CD4-positive, alpha-beta T cell treated with Interleukin-6 for 4 hours (primary cell): ENCODE data around the gene VCAN.
"Not testable (repeated sequence)": the region's sequence is repeated elsewhere in the genome, so short reads cannot be mapped to it uniquely, and the experiment has no call there.

Experiments
- DNase-seq: peaks from one replicate; pipeline ENCODE4 v3.0.0-alpha.2; 2020; ENCODE audit warnings: mixed read lengths

VCAN gene

DNA sequence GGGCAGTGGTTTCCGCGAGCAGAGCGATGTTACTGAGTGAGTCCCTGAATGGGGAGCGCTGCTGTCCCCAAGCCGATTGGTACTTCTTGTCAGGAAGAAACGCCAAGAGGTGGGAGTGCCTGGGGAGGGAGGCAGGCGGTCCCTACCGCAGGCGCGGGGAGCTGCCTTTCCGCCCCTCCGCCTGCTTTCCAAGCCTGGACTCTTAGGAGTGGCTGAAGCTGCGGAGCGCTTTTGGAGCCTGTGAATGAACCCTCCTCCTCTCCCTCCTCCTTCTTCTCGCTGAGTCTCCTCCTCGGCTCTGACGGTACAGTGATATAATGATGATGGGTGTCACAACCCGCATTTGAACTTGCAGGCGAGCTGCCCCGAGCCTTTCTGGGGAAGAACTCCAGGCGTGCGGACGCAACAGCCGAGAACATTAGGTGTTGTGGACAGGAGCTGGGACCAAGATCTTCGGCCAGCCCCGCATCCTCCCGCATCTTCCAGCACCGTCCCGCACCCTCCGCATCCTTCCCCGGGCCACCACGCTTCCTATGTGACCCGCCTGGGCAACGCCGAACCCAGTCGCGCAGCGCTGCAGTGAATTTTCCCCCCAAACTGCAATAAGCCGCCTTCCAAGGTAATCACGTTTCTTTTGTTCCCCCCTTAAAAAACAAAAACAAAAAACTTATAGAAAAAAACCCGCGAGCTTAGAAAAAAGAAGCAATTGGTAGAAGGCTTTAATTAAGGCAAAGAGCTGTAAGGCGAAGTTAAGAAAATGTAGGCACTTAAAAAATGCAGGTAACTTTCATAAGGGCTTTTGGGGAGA lies at the start of gene VCAN:
Gene VCAN, plus strand, starts transcription at position 340 of the 808 bp plus-strand sequence. CDS start 11,775 bp downstream, outside the sequence.
- no peak for DNase-seq

DNA sequence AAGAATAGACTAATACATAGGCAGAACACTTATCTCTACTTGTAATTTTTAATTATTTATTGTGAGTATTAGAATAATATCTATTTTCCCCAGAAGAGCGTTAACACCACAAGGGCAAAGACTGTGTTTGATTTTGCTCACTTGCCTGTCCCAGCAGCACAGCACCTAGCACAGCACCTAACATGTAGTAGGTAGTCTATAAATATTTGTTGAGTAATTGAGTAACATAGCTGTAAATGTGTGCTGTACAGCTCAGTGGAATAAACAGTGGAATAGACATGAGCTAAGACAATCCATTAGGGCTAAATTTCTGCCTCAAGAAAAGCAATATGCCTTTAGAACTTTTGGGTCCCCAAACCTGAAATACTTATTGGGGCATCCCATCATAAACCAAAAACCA lies 49.3 kb upstream of the VCAN start:
- DNase-seq, result no peak

- DNase-seq, result no peak
Observed at GRCh38 chr5:83426855-83427254, 44.7 kb upstream of the VCAN start.

DNA sequence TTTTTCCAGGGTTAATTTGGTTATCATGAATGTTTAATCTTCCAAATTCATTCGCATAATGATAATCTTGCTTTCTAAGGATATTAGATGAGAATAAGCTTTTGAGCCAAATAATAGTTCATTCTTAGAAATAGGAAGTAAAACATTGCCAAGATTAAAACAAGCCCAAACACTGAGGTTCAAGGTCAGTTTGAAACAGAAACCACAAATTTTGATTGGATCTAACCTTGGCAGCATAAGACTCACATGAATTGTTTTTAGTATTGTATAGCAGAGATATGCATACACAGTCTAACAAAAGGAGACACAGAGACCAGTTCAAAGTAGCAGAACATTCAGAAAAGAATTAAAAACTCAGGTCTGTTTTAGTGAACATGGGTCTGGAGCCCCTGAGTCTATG lies 43.4 kb upstream of the VCAN start:
- no peak for DNase-seq

DNA sequence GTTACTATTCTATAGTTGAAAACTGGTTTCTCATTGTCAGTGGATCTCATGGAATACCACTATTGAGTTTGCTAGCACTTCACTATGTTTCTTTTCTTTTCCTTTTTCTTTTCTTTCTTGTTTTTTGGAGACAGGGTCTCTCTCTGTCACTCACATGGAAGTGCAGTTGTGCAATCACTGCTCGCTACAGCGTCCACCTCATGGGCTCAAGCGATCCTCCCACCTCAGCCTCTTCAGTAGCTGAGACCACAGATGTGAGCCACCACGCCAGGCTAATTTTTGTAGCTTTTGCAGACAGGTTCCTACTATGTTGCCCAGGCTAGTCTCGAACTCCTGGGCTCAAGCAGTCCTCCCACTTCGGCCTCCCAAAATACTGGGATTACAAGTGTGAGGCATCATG lies 42.7 kb upstream of the VCAN start:
- no peak for DNase-seq

GRCh38 chr5:83430130-83431010 lies 41.2 kb upstream of the VCAN start:
- DNase-seq, result peak; percentile 46

- no peak for DNase-seq
Observed at GRCh38 chr5:83433891-83434290, 37.7 kb upstream of the VCAN start.

- no peak for DNase-seq
Observed at GRCh38 chr5:83434946-83435345, 36.6 kb upstream of the VCAN start.

DNA sequence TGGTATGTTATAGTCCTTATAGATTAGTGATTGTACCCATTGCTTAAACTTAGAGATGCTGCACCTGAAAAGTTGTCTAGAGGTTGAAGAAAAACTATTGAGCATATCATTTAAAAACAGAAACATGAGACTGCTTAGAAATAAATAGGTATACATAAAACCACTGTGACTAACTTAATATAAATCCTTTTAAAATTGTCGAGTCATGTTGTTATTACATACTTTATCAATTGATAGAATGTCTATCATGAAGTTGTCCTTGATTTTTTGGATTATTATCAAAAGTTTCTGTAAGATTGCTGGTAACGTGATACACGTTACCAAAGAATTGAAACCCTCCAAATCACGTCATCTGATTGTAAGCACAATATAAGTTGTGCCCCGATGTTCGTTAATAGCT lies 35.3 kb upstream of the VCAN start:
- no peak for DNase-seq

DNA sequence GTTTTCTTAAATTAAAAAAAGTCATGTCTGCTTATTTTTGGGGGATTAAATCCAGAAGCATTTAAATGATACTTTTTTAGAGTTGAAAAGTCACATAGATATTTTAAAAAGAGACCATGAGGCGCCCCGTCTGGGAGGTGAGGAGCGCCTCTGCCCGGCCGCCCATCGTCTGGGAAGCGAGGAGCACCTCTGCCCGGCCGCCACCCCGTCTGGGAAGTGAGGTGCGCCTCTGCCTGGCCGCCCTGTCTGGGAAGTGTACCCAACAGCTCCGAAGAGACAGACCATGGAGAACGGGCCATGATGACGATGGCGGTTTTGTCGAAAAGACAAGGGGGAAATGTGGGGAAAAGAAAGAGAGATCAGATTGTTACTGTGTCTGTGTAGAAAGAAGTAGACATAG lies 33.8 kb upstream of the VCAN start:
- not testable (repeated sequence) for DNase-seq

DNA sequence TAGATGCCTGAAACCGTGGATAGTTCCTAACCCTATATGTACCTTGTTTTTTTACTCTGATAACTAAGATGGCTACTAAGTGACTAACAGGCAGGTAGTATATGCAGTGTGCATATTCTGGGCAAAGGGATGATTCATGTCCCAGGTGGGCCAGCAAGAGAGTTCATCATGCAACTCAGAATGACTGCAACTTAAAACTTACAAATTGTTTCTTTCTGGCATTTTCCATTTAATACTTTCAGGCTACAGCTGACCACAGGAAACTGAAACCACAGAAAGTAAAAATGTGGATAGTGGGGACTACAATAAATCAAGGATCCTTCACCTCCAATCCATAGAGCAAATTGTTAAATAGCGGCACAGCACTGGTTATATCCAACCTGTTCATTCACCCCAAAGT lies 30.7 kb upstream of the VCAN start:
- DNase-seq, result no peak

GRCh38 chr5:83441747-83442146 lies 29.8 kb upstream of the VCAN start:
- DNase-seq, result no peak

DNA sequence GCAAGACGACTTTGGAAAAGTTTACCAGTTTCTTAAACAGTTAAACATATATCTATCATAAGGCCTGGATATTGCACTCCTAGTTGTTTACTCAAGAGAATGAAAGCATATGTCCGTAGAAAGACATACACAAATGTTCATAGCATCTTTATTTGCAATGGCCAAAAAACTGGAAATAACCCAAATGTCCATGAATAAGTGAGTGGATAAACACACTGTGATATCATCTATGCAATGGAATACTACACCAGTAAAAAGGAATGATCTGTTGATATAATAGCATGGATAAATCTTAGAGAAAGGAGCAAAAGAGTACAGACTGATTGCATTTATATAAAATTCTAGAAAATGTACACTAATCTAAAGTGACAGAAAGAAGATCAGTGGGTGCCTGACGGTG lies 28.0 kb upstream of the VCAN start:
- DNase-seq, result no peak

DNA sequence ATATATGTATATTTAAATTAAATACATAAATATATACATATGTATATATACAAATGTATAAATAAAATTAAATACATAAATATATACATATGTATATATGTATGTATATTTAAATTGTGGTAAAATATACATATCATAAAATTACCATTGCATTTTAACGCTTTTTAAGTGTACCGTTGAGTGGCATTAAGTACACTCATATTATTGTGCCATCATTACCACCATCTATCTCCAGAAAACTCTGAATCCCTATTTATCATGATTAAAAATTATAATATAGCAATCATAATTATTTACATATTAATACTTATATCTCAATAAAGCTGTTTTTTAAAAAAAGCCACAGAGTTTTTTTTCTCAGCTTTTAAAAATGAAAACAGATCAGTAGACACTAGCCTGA lies 27.1 kb upstream of the VCAN start:
- DNase-seq, result no peak

DNA sequence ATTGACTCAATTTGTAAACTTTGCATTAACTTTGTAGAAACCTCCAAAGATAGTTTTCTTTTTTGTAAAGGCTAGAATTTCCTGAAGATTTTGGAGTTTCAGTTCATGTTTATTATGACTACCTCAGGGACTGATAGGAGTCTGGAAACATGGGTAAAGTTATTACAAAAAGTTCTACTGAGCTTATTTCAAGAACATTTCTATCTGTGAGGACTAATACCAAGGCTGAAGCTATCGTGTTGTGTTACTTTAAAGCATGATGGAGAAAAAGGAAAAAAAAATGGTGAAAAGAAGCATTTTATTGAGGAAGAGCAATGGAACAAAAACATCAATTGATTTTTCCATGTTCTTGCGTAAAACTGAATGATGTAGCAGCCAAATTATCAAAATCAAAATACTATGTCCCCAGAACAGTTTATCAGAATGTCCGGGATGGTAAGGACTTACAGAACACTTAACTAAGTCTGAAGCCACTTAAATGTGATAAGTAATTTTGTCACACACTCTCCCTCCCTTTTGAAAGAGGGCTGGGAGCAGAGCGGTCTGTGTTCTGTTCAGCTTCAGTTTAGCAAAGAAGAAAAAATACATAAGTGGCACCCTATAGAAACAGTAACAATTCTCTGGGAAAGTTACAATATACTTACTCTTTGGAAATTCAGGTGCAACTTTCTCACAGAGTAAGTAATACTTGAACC lies 25.1 kb upstream of the VCAN start:
- DNase-seq, result no peak

GRCh38 chr5:83447533-83447932 lies 24.0 kb upstream of the VCAN start:
- DNase-seq, result no peak

GRCh38 chr5:83450183-83450966 lies 21.2 kb upstream of the VCAN start:
- no peak for DNase-seq

DNA sequence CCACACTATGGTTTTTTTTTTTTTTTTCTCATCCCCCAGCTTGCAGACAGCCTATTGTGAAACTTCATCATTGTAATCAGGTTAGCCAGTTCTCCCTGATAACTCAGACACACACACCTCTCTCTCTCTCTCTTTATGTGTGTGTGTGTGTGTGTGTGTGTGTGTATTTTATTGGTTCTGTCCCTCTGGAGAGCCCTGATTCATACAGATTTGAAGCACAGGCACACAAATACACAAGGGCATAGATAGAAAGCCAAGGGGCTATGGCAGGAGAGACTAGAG lies 20.6 kb upstream of the VCAN start:
- no peak for DNase-seq

GRCh38 chr5:83451955-83452354 lies 19.6 kb upstream of the VCAN start:
- DNase-seq, result no peak

DNA sequence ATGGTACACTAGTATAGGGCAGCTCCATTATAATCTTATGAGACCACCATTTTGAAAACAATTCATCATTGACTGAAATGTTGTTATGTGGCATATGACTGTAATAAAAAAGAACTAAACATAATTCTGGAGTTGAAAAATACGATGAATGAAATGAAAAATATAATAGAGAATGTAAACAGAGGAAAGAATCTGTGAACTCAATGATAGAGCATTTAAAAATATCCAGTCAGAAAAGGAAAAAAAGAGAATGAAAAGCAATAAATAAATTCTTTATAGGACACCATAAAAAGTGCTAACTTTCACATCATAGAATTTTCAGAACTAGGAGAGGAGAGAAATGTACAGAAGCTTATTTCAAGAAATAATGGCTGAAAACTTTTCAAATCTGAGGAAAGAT lies 17.6 kb upstream of the VCAN start:
- no peak for DNase-seq

DNA sequence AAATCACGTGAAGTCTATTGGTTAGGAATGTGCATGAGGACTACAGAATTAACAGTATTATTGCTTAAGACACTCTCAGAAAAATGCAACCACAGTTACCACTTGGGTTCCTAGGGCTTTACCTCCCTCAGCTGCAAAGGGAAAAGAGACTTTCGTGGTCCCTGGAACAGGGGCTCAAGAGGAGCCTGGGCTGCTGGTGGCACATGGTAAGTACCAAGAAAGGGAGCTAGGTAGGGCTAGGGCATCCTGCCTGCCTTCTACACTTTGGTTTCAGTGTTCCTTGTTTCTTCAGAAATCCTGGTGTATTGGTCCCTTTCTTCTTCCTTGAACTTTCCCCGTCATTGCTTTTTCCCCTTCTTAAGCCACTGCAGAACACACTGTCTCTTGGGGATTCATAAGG lies 7.3 kb upstream of the VCAN start:
- no peak for DNase-seq

GRCh38 chr5:83467371-83468035 lies 4.0 kb upstream of the VCAN start:
- DNase-seq, result no peak
